ENCODE data around the gene ZNF286A.
A peak's percentile ranks its signal among the peaks of the same experiment; 100 is the strongest.
"Not testable (repeated sequence)": the region's sequence is repeated elsewhere in the genome, so short reads cannot be mapped to it uniquely, and the experiment has no call there.

ZNF286A gene

DNA sequence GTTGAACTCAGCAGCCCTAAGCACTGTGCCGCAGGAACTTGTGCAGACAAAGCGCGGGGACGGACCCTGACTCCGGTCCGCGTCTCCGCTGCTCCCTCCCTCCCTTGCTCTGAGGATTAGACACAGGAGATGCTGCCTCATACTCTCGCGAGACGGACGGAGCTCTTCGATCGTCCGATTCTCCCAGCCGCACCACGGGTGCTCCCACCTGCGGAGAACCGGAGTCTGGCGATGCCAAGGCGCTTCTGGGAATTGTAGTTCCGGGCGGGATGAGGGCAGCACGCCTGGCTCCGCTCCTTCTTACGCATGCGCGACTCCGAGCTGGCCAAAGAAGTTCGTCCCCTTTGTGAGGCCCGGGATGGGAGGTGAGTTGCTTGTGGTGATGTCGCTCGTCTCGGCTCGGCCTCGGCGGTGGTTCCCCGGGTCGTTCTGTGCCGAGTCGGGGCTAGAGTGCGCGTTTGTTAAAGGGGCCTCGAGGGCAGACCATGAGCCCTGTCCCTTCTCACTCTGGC, at the start of gene ZNF286A:
Gene ZNF286A (plus strand): TSS at position 340 of the 512 bp plus-strand sequence. CDS start 578 bp downstream, outside the sequence.
- peak; percentile 99 for DNase-seq (ENCODE audit: low read depth)
- in situ Hi-C loops (cut with HindIII; ENCODE audit: low sequenced_read_pairs): not testable (repeated sequence)
- peak within 1 kb of the TSS; percentile 51 for H3K4me3 ChIP-seq (ENCODE audit: low read depth, low read length)

DNA sequence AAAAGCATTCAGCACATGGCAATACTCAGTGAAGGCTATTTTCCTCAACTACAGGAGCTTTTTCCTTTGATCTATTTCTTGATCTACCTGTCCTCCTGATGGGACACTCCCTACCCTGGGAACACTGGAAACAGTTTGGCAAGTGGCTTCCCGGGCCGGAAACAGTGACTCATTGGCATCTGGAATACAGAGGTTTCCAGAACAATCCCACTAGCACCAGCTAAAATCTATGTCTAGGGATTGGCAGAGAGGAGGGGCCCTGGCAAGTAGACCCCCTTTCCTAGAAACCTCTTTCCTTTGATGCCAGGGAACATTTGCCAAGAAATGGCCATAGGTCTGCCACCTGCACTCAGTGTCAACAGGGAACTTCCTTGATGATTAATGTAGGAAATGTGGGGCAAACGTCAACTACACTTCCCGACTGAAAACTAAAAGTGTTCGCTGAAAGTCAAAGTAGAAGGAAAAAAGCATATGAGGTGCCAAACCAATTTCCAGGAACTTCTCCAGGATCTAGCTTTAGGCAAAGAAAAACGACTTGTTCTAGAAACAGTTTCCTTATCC, 49.6 kb upstream of the ZNF286A start:
- TF ChIP-seq, protein P1, sequence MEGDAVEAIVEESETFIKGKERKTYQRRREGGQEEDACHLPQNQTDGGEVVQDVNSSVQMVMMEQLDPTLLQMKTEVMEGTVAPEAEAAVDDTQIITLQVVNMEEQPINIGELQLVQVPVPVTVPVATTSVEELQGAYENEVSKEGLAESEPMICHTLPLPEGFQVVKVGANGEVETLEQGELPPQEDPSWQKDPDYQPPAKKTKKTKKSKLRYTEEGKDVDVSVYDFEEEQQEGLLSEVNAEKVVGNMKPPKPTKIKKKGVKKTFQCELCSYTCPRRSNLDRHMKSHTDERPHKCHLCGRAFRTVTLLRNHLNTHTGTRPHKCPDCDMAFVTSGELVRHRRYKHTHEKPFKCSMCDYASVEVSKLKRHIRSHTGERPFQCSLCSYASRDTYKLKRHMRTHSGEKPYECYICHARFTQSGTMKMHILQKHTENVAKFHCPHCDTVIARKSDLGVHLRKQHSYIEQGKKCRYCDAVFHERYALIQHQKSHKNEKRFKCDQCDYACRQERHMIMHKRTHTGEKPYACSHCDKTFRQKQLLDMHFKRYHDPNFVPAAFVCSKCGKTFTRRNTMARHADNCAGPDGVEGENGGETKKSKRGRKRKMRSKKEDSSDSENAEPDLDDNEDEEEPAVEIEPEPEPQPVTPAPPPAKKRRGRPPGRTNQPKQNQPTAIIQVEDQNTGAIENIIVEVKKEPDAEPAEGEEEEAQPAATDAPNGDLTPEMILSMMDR (IDR thresholded peaks at IDR 0.05; ENCODE audit: low read depth, low read length, missing control alignments): no peak

DNA sequence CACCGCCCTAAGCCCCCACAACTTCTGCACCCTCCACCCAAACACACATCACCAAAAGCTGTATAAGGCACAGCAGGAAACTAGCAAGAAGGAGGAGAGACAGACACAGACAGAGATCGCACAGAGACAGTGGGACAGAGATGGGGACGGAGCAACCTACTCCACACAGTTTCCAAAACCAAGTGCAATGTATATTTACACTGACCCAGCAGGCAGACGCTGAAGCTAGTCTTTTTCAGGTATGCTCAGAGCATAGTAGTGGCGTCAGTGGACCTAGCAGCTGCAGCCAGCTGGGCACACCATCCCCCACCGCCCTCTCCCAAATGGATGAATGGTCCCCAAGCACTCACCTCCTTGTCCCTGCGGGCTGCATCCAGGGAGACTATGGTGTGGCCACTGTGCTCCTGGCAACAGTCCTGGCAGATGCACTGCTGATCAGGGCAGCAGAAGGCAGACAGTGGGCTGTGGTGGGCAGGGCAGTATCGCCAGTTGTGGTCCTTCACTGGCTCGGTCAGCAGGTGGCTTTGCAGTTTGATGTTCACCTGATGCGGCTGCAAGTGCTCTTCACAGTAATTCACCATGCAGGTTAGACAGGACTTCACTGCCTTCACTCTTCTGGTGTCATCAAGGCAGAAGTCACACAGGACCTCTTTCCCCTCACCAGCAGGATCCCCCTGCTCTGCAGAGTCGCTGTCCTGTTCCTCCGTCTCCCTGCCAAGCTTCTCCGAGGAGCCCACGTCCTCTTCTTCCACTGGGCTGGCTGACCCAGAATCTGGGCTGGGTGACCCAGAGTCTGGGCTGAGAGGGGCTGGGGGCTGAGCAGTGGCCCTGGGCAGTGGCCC, 48.6 kb upstream of the ZNF286A start:
- TF ChIP-seq, protein P1 (IDR thresholded peaks at IDR 0.05; ENCODE audit: low read depth, low read length, missing control alignments): no peak
- H3K4me3 ChIP-seq (ENCODE audit: low read depth, low read length): peak overlapping the region; percentile 34
- in situ Hi-C loops (cut with HindIII; ENCODE audit: low sequenced_read_pairs): no loop called here
- DNase-seq (ENCODE audit: low read depth): no peak

More for the DNA sequence above, 49.6 kb upstream of the ZNF286A start:
- DNase-seq (ENCODE audit: low read depth): peak; percentile 18
- in situ Hi-C loops (cut with HindIII; ENCODE audit: low sequenced_read_pairs): no loop called here
- no peak overlapping the region for H3K4me3 ChIP-seq (ENCODE audit: low read depth, low read length)

DNA sequence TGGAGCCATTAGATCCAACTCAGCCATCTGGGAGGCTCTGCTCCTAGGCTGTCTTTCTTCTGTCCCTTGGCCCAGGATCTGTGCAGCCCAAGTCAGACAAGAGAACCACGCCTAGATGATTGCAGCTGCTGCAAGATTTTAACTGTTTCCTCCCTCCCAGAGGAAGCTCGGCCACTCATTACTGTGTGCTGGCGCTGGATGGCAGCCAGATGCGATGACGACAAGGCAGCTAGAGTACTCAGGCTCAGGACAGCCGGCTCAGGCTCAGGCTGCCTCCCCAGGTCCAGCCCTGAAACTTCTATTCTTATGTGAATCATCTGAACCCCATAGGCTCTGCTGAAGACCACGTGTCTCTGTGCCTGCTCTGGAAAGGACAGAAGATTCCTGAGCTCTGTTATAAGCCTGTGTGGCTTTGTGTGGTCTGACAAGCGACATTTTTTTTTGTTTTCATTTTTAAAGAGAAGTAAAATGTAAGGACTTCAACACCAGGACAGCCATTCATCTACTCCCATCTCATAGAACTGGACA, 47.9 kb upstream of the ZNF286A start:
- in situ Hi-C loops (cut with HindIII; ENCODE audit: low sequenced_read_pairs): no loop called here
- TF ChIP-seq, protein P1 (IDR thresholded peaks at IDR 0.05; ENCODE audit: low read depth, low read length, missing control alignments): no peak
- H3K4me3 ChIP-seq (ENCODE audit: low read depth, low read length): peak overlapping the region; percentile 34
- peak; percentile 84 for DNase-seq (ENCODE audit: low read depth)

GRCh38 chr17:15652960-15653359, 46.6 kb upstream of the ZNF286A start:
- DNase-seq (ENCODE audit: low read depth): no peak
- TF ChIP-seq, protein P1 (IDR thresholded peaks at IDR 0.05; ENCODE audit: low read depth, low read length, missing control alignments): no peak
- in situ Hi-C loops (cut with HindIII; ENCODE audit: low sequenced_read_pairs): no loop called here
- no peak overlapping the region for H3K4me3 ChIP-seq (ENCODE audit: low read depth, low read length)

- DNase-seq (ENCODE audit: low read depth); H3K4me3 ChIP-seq (ENCODE audit: low read depth, low read length); in situ Hi-C loops (cut with HindIII; ENCODE audit: low sequenced_read_pairs): not testable (repeated sequence)
These were observed 45.2 kb upstream of the ZNF286A start for GRCh38 chr17:15654401-15654800.

DNA sequence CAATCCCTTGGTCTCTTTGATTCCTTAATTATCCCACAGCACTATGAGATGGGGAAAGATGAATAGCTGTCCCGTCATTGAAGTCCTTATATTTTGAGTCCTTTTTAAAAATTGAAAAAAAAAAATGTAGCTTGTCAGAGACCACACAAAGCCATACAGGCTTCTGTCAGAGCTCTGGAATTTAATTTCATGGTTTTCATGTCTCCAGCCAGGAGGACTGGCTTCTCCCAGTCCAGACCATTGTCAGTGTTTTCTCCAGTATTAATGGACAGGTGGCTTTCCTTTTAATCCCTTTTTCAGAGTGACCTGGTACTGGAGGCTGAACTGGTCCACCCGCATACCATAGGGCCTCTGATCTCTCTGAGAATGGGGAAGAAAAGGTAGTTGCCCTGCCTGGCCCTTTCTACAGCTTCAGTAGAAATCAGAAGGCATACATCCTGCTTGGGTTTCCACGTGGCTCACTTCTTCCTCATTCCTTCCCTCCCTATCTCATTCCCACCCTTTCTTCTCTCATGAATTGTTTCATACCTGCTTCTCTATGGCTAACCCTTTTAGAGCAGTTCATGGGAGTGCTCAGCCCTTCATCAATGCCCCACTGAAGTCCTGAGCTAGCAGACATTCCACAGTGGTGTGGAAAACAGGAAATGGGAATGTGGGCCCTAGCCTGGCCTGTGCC, 44.5 kb upstream of the ZNF286A start:
- no peak for DNase-seq (ENCODE audit: low read depth)
- no peak overlapping the region for H3K4me3 ChIP-seq (ENCODE audit: low read depth, low read length)
- in situ Hi-C loops (cut with HindIII; ENCODE audit: low sequenced_read_pairs): no loop called here
- TF ChIP-seq, protein P1 (IDR thresholded peaks at IDR 0.05; ENCODE audit: low read depth, low read length, missing control alignments): no peak

Measured in astrocyte of the cerebellum (primary cell).